Measurements from ENCODE around the gene MIB1.

Gene MIB1

GRCh38 chr18:21897811-21898210 is 157.2 kb downstream of the MIB1 start:
- DNase-seq: peak; percentile 41

- DNase-seq: no peak
These were observed 160.2 kb downstream of the MIB1 start for GRCh38 chr18:21900605-21901352.

- no peak for DNase-seq
These were observed 160.9 kb downstream of the MIB1 start for GRCh38 chr18:21901423-21901945.

- no peak for DNase-seq
These were observed 163.1 kb downstream of the MIB1 start for GRCh38 chr18:21903709-21904108.

GRCh38 chr18:21904856-21905255 is 164.3 kb downstream of the MIB1 start:
- DNase-seq: no peak

- DNase-seq: no peak
These were observed 166.9 kb downstream of the MIB1 start for GRCh38 chr18:21907451-21907850.

- DNase-seq: no peak
These were observed 168.1 kb downstream of the MIB1 start for GRCh38 chr18:21908711-21909110.

DNA sequence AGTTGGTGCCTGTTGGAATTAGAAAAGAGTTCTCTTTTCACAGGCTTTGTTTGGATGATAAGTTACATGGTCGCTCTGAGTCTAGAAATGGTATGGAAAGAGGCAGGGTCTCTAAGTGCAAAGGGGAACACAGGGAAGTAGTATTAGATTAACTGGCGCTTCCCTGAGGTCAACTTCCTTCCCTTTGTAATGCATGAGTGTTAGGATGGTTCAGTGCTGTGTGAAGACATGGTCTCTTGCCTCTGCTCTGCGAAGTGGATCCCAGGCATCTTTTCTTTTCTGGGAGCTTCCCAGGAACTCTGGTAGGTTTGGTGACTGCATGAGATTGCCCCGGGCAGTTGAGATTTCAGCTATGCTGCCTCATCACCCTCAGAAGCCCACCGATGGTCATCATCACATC is 170.3 kb downstream of the MIB1 start:
- no peak for DNase-seq

- no peak for DNase-seq
These were observed 171.0 kb downstream of the MIB1 start for GRCh38 chr18:21911551-21911950.

- DNase-seq: no peak
These were observed 172.0 kb downstream of the MIB1 start for GRCh38 chr18:21912339-21913239.

DNA sequence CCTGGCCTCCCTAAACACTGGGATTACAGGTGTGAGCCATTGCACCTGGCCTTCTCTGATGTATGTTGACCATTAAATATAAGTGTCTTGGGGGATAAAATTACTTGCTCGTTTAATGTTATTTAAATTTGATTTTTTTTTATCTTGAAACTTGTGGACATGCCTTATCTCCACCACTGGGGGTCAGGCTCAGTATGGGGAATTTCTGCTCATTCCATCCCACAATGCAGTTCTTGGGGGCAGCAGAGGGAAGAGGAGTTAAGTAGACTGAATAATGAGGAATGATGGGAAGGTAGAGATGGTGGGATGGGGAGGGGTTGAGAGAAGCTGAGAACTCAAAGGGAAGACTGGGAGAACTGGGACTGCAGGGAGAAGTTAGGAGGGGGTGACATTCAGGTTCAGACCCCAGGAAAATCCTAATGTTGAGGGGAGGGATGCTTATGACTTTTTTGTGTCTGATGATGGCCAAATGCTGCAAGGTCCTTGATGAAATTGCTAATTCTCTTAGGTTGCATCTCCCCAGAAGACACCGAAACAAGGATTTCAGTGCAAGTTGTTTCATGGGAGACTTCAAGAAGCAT is 174.2 kb downstream of the MIB1 start:
- DNase-seq: no peak

DNA sequence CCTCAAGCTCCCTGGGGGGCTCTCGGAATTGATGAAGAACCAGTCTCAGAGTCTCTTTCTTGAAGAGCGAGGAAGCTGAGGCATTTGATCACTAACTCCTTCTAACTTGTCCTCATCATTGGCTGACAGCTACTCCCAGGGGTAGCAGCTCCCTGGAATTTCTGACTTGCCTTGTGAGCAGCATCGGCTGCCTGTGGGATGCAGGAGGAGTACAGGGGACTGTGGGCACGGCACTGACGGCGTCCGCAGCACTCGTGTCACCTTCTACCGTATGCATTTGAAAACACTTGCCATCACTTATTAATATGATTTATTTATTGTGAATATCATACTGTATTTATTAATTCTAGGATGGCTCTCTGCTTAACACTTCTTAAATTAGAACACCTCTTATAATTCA is 175.0 kb downstream of the MIB1 start:
- DNase-seq: no peak

DNA sequence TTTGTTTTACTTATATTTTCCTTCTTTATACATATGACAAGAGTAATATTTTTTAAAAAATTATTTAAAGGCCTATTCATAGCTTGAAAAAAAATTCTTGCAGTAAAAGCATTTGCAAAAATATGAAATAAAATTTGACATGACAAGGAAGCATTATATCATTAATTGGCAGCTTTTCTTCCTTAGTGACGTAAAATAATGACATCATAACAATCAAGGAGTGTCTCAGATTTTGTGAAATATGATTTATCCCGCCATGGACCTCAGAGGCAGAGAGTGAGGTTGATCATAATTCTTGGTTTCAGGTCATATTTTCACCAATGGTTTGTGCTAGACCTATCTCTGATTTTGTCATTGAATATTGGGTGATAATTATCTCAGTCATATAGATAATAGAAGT is 176.0 kb downstream of the MIB1 start:
- no peak for DNase-seq

DNA sequence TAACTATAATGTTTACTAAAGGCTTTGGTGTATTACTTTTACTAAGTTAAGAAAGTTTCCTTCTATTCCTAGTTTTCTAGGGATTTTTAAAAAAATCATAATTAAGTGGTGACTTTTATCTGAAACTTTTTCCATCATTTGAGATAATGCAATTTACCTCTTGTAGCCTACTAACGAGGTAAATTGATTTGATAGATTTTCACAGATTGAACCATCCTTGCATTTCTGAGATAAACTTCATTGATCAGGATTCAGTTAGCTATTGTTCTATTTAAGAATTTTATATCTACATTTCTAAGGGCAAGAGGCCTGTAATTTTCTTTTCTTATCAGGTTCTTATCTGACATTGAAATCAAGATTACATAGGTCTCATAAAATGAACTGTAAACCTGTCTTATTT is 178.1 kb downstream of the MIB1 start:
- DNase-seq: no peak

Data from stimulated activated CD4-positive, alpha-beta T cell treated with anti-CD3 and anti-CD28 coated beads, Interleukin-15, amount 100 ng/mL, for 24 hours (primary cell).